PC-3 (cell line): ENCODE data around the gene DEFB114.

Source experiments
- CTCF ChIP-seq: fragments of 300-600 bp; sonication (generic); conservative IDR thresholded peaks from 2 replicates; pipeline ENCODE4 v1.5.1; 2017; ENCODE audit warnings: antibody characterized with exemption, low read depth, mild to moderate bottlenecking, low read length
- EZH2phosphoT487 ChIP-seq: fragments of 300-600 bp; sonication (generic); IDR thresholded peaks from 2 replicates; pipeline ENCODE4 v1.6.1; 2018; ENCODE audit warnings: mild to moderate bottlenecking, antibody characterized with exemption, low read length, borderline replicate concordance

- TF ChIP-seq CTCF (no peak), EZH2phosphoT487 (no peak)
Observed at GRCh38 chr6:49980898-49981297, 16.9 kb upstream of the DEFB114 start.
